Ishikawa (cell line): ENCODE data around the gene E2F1.

Experiments used
- EP300 ChIP-seq: IDR thresholded peaks from 2 replicates; pipeline ENCODE4 v1.6.1; 2012; ENCODE audit warnings: borderline replicate concordance
- MAX ChIP-seq: IDR thresholded peaks from 2 replicates; pipeline ENCODE4 v1.6.1; 2012
- NFIC ChIP-seq: IDR thresholded peaks from 2 replicates; pipeline ENCODE4 v1.6.1; 2012
- TAF1 ChIP-seq: IDR thresholded peaks from 2 replicates; pipeline ENCODE4 v1.6.1; 2012; ENCODE audit warnings: low read depth, mild to moderate bottlenecking
- USF1 ChIP-seq: IDR thresholded peaks from 2 replicates; pipeline ENCODE4 v1.6.1; 2012
- ZBTB7A ChIP-seq: IDR thresholded peaks from 2 replicates; pipeline ENCODE4 v1.6.1; 2012; ENCODE audit warnings: low read depth
- TF ChIP-seq, protein P1 (sequence below): IDR thresholded peaks from 2 replicates; pipeline ENCODE4 v1.6.1; 2012; ENCODE audit warnings: low read depth, mild to moderate bottlenecking

GRCh38 chr20:33659341-33660034 lies 26.7 kb downstream of the E2F1 start:
- TF ChIP-seq USF1 (no peak), ZBTB7A (no peak), TAF1 (no peak), EP300 (no peak), NFIC (no peak), MAX (no peak)
- TF ChIP-seq, protein P1, sequence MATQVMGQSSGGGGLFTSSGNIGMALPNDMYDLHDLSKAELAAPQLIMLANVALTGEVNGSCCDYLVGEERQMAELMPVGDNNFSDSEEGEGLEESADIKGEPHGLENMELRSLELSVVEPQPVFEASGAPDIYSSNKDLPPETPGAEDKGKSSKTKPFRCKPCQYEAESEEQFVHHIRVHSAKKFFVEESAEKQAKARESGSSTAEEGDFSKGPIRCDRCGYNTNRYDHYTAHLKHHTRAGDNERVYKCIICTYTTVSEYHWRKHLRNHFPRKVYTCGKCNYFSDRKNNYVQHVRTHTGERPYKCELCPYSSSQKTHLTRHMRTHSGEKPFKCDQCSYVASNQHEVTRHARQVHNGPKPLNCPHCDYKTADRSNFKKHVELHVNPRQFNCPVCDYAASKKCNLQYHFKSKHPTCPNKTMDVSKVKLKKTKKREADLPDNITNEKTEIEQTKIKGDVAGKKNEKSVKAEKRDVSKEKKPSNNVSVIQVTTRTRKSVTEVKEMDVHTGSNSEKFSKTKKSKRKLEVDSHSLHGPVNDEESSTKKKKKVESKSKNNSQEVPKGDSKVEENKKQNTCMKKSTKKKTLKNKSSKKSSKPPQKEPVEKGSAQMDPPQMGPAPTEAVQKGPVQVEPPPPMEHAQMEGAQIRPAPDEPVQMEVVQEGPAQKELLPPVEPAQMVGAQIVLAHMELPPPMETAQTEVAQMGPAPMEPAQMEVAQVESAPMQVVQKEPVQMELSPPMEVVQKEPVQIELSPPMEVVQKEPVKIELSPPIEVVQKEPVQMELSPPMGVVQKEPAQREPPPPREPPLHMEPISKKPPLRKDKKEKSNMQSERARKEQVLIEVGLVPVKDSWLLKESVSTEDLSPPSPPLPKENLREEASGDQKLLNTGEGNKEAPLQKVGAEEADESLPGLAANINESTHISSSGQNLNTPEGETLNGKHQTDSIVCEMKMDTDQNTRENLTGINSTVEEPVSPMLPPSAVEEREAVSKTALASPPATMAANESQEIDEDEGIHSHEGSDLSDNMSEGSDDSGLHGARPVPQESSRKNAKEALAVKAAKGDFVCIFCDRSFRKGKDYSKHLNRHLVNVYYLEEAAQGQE = no peak
